Activated T-cell treated with anti-CD3 and anti-CD28 coated beads for 4 hours (primary cell): ENCODE results near the gene PTPRN.
"Not testable (repeated sequence)": the region's sequence is repeated elsewhere in the genome, so short reads cannot be mapped to it uniquely, and the experiment has no call there.

Experiments
- DNase-seq: peaks from one replicate; pipeline ENCODE4 v3.0.0-alpha.2; 2020

The PTPRN gene

DNA sequence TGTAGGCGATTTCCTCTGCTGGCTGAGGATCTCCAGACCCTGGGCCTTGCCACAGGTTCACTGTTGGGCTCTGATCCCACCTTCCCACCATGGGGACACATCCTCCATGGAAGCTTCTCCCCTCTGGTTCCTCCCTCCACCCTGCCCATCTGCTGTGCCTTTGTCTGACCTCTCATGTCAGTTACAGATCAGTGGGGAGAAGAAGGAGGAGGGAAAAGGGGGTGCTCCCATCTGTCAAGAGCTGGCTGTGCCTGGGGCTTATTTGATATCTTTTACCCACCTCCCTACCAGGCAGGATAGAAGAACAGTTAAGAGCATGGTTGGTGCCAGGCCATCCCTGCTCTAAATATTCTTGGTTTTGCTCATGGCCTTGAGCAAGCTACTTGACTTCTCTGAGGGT lies 42.3 kb downstream of the PTPRN start:
- DNase-seq, result no peak

- DNase-seq, result no peak
Measured at GRCh38 chr2:219266232-219266631, 43.0 kb downstream of the PTPRN start.

DNA sequence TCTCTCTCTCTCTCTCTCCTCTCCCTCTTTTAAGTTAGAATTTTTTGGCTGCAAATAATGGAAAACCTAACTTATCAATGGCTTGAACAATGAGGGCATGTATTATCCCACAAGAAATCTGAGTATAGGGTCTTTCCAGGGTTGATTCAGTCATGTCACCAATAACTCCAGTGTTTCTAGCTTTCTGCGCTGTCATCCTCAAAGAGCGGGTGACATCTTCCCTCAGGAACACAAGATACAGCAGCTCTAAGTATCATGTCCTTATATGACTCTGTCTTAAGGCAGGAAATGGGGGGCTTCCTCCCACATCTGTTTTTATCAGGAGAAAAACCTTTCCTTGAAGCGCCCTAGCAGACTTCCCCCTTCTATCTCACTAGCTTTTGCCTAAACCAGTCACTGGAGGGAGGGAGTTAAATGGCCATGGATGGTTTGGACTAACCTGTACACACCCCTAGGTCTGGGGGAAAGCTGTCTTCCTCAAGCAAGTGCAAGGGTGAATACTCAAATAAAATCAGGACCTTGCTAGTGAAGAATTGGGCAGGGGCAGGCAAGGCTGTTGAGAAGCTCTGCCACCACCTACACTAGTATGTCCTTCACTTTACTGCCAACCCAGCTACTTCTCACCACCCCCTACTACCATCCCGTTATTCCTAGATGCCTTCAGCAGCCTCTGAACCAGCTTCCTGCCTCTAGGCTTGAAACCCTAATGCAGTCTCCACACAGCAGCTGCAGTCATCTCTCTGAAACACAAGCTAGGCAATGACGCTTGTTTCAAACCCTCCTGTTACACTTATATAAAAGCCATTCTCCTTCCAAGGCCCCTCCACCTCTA lies 48.0 kb downstream of the PTPRN start:
- no peak for DNase-seq

GRCh38 chr2:219258942-219259341 lies 50.3 kb downstream of the PTPRN start:
- DNase-seq, result not testable (repeated sequence)

- DNase-seq, result peak; percentile 19
Measured at GRCh38 chr2:219254590-219255201, 54.5 kb downstream of the PTPRN start.

DNA sequence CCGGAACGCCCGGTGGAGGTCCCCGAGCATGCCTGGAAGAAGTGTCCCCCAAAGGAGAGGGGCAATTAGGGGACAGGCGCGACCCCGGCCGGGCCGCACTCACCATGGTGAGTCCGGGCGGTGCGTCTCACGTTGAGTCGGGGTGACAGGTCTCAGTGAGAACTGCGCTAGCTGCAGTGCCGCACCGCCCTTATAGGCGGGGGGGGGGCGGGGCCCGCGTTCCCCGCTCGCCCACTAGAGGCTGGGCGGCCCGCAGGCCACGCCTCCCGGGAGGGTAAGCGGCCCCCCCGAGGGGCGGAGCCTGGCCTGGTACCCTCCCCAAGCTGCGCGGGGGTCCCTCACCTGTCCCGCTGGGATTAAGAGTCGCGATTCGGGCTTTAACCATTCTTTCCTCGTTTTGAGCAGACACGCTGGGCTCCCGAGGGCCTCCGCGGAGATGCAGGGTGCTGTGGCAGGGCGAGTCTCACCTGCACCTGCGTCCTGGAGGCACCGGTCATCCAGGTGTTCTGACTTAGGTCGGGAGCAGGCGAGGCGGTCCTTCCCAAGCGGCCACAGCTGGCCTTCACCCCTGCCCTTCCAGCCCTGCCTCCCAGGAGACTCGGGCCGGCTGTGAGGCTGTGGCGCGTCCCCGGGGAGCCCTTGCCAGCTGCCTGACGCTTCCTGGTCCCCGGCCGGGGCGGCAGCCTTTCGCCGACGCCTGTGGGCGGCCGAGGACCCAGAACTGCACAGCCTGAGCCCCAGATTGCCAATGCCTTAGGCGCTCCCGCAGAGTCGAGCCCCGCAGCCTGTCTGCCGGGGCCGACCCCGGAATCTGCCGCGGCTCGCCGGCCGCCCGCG lies 55.2 kb downstream of the PTPRN start, which contains the start of gene TUBA4A:
Gene TUBA4A (minus strand): TSS at position 166 of the 837 bp plus-strand sequence. CDS start 60 bp downstream, at position 106.
- DNase-seq, result peak; percentile 90

- DNase-seq, result peak; percentile 27
Measured at GRCh38 chr2:219252900-219253752, 56.1 kb downstream of the PTPRN start, which contains the start of gene TUBA4B. TUBA4B (plus strand) TSS chr2:219253243; CDS start chr2:219253408, 165 bp downstream.

DNA sequence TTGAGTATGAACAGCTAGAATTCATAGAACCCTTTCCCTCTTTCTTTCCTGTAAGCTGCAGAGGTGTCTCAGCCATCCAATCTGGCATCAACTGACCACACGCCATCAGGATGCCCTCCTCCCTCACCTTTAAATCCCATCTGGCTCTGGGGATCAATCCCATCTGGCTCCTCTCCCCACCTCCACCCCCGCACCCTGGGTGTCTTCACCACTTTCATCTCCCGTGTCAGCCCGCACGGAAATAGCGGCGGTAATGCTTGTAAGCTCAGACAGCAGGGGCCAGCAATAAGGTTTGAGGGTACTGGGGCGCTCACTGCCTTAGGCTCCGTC lies 56.7 kb downstream of the PTPRN start:
- peak; percentile 31 for DNase-seq

DNA sequence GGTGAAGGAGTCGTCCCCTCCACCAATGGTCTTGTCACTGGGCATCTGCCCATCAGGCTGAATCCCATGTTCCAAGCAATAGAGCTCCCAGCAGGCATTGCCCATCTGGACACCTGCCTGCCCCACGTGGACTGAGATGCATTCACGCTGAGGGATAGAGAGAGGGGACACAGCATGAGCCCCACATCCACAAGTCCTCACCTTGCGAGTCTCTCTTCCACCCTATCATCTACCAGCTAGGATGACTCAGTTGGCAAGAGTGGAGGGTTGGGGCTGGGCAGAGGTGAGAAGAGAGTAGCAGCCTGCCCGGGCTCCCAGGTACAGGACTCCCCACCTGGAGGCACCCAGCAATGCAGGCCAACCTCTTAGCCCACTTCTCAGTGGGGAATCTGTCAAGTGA lies 57.1 kb downstream of the PTPRN start:
- peak; percentile 18 for DNase-seq

GRCh38 chr2:219251656-219252055 lies 57.5 kb downstream of the PTPRN start:
- no peak for DNase-seq

GRCh38 chr2:219250049-219250781 lies 59.0 kb downstream of the PTPRN start:
- no peak for DNase-seq

- no peak for DNase-seq
Measured at GRCh38 chr2:219249203-219249980, 59.8 kb downstream of the PTPRN start.

- DNase-seq, result no peak
Measured at GRCh38 chr2:219248845-219249202, 60.4 kb downstream of the PTPRN start.

DNA sequence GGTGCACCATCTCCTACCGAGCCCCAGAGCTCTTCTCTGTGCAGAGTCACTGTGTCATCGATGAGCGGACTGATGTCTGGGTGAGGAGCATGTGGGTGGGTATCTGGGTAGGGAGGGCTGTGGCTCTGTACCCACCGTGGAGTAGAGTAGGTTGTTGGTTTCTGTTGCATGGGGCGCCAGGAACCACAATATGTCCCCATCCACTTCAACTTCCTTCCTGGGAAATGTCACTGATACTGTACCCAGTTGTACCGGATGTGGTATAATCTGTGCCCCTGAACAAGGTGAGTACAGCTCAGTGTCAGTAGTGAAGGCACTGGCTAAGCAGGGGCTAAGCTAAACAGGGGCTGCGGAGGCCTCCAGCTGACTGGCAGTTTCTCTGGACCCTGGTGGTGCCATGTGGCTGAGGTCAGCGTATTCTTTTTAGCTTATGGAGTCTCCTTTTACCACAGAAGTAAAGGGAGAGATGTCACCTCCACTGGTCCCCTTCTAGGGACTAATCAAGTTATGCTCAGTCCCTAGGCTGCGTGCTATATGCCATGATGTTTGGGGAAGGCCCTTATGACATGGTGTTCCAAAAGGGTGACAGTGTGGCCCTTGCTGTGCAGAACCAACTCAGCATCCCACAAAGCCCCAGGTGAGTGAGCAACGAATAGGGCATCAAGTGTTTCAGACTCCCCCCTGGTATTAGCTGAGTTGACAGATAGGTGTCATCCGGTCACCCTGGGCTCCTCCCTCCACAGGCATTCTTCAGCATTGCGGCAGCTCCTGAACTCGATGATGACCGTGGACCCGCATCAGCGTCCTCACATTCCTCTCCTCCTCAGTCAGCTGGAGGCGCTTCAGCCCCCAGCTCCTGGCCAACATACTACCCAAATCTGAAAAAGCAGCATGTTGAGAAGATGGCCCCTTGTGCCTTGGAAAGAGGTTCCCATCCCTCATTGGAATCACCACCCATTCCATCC lies 61.2 kb downstream of the PTPRN start:
- DNase-seq, result peak; percentile 54

DNA sequence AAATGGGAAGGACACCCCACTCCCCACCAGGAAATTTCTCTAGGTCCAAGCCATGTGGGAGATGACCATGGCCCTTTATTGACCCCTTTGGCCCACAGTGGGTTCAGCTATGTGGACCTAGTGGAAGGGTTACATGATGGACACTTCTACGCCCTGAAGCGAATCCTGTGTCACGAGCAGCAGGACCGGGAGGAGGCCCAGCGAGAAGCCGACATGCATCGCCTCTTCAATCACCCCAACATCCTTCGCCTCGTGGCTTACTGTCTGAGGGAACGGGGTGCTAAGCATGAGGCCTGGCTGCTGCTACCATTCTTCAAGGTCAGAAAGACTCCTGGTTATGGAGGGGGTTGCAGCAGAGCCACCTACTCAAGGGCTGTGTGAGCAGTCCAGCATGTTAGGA lies 62.6 kb downstream of the PTPRN start:
- DNase-seq, result no peak

DNA sequence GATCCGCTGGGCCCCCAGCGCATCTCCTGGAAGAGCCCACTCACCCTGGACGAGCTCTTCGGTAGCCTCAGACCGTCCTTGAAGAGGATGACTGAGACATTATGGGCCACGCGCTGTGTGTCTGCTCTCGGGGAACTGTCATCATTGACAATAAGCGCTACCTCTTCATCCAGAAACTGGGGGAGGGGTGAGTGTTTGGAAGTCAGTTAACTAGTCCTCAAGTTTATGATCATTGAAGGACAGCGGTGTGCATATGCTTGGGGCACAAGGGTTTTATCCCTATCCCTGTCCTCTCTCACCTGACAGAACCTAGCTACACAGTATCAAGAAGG lies 63.3 kb downstream of the PTPRN start:
- DNase-seq, result no peak

- peak; percentile 80 for DNase-seq
Measured at GRCh38 chr2:219245148-219245898, 63.9 kb downstream of the PTPRN start, which contains the start of the genes GLB1L and STK16. GLB1L (minus strand) TSS chr2:219245444; CDS start chr2:219243573, 1,871 bp downstream. STK16 (plus strand) TSS chr2:219245479; CDS start chr2:219246000, 521 bp downstream.

DNA sequence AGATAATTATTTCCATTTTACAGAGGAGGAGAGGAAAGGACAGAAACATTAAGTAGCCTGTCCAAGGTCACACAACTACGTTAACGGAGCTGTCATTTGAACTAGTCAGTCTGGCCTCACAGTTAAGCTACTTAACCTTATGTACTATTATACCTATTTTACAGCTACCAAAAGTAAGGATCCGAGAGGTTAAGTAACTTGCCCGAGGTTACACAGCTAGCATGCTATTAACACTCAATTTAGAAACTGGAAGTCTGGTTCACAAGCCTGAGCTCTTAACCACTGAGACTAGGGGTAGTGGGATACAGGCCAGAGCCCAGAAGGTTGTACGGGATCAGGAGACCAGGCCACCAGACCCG lies 64.4 kb downstream of the PTPRN start:
- no peak for DNase-seq

- no peak for DNase-seq
Measured at GRCh38 chr2:219243291-219243761, 65.9 kb downstream of the PTPRN start.
